Upper lobe of left lung (tissue), 6 donors: ENCODE results near the gene ARPC1B. TPM values are rescaled to one million over a fixed set of nuclear protein-coding genes. Genes with fewer than 3 reads are reported as not detected.

Experiments used
- ATAC-seq, 2 donors: fragments of 200-7000 bp; cut with Tn5 transposase; one replicate each; pipeline ENCODE4 v1.9.1; 2022; ENCODE audit warnings: mild to moderate bottlenecking in 2 of 2, moderate library complexity in 2 of 2; ENCODE audit not compliant: low FRiP score in 2 of 2
- DNase-seq, 2 donors: peaks; one replicate each; pipeline ENCODE4 v3.0.0-alpha.2; 2019 to 2020
- H3K27ac ChIP-seq, 4 donors: fragments of 200-600 bp; sonication (generic); one replicate each; pipeline ENCODE4 v1.5.1; 2016 to 2019
- H3K27me3 ChIP-seq, 4 donors: fragments of 200-600 bp; sonication (generic); one replicate each; pipeline ENCODE4 v1.5.1; 2017 to 2019
- H3K36me3 ChIP-seq, 4 donors: fragments of 200-600 bp; sonication (generic); one replicate each; pipeline ENCODE4 v1.5.1; 2016 to 2019
- H3K4me1 ChIP-seq, 4 donors: fragments of 200-600 bp; sonication (generic); one replicate each; pipeline ENCODE4 v1.5.1; 2018 to 2019
- H3K4me3 ChIP-seq, 4 donors: fragments of 200-600 bp; sonication (generic); one replicate each; pipeline ENCODE4 v1.5.1; 2017 to 2019; ENCODE audit warnings: mild to moderate bottlenecking in 2 of 4, moderate library complexity in 1 of 4
- H3K9me3 ChIP-seq, 4 donors: fragments of 200-600 bp; sonication (generic); one replicate each; pipeline ENCODE4 v1.5.1; 2018 to 2019
- CTCF ChIP-seq, 6 experiments: fragments of 450-650 bp in 4 of 6; fragments of 200-600 bp in 2 of 6; sonication (generic) in 2 of 6; IDR thresholded peaks; one replicate each; pipeline ENCODE4 v1.5.1; 2016 to 2019; ENCODE audit warnings: antibody characterized with exemption in 6 of 6
- EP300 ChIP-seq, 4 donors: sonication (generic); formaldehyde crosslinking; IDR thresholded peaks; one replicate each; pipeline ENCODE4 v1.5.1; 2017; ENCODE audit warnings: antibody characterized with exemption in 4 of 4, control low read depth in 2 of 4
- POLR2A ChIP-seq, 4 donors: fragments of 450-650 bp; IDR thresholded peaks; one replicate each; pipeline ENCODE4 v1.5.1; 2016 to 2017; ENCODE audit warnings: antibody characterized with exemption in 4 of 4, mild to moderate bottlenecking in 2 of 4
- POLR2AphosphoS5 ChIP-seq, 2 donors: sonication (generic); formaldehyde crosslinking; IDR thresholded peaks; one replicate each; pipeline ENCODE4 v1.5.1; 2017; ENCODE audit warnings: antibody characterized with exemption in 2 of 2
- WGBS, 2 donors: methylation state at CpG; one replicate each; pipeline ENCODE4 v1.1.5; 2017 to 2018; 5-methylcytosine and 5-hydroxymethylcytosine counted together
- total RNA-seq, 6 donors: library from RNA; depleted of rRNA in 4 of 6; stranded (reverse); fragments of >200 nt in 4 of 6; gene quantifications; one replicate each; pipeline versions ENCODE4 v1.1.0 to v1.2.1, GENCODE V29; 2016 to 2021
- donor health status: DM: no; HTN: no; CAD: no; lungs with moderate emphysema.
- donor health status: DM: no; HTN: yes; CAD: no; lungs with severe emphysema.

ARPC1B gene
- total RNA-seq, 6 donors from 2014 or later: 186 to 387 (median 304) TPM

- WGBS, 2 donors: 0 to 1% methylated on average over 18 to 75 of the region's 89 CpGs
- no peak for TF ChIP-seq EP300 (IDR thresholded peaks at IDR 0.05)
- TF ChIP-seq POLR2A (IDR thresholded peaks at IDR 0.05): peak in 3 of 4 donors; percentile 23 to 75 (median 26)
- peak in 1 of 6 experiments; percentile 21 for TF ChIP-seq CTCF (IDR thresholded peaks at IDR 0.05)
- peak; percentile 11 to 86 for TF ChIP-seq POLR2AphosphoS5 (IDR thresholded peaks at IDR 0.05)
- Histone ChIP-seq H3K36me3 (peaks cover 0 to 23% (median 13%) of the 10 kb centered on the region in 4 donors), H3K4me3 (peak within 1 kb of the TSS; percentile 90 to 100 (median 96)), H3K27me3 (no peaks in the 10 kb centered on the region), H3K4me1 (peaks cover 23 to 39% (median 29%) of the 10 kb centered on the region in 4 donors), H3K9me3 (no peaks in the 10 kb centered on the region), H3K27ac (peak within 1 kb of the TSS; percentile 77 to 94 (median 88))
- DNase-seq (peak; percentile 96 to 98), ATAC-seq (peak; percentile 96 to 98)
Measured at GRCh38 chr7:99438573-99439480, 64.3 kb downstream of the ARPC1B start, which contains the start of the genes CPSF4 and PTCD1. Gene CPSF4 (plus strand): TSS chr7:99438943. CDS start chr7:99439083, 140 bp downstream. Gene PTCD1 (minus strand): TSS chr7:99438798. CDS start chr7:99435242, 3,556 bp downstream.

- WGBS, 2 donors: 74 to 84% methylated on average over 8 to 9 of the region's 9 CpGs
- Histone ChIP-seq H3K4me1 (peaks cover 23 to 39% (median 29%) of the 10 kb centered on the region in 4 donors), H3K27me3 (no peaks in the 10 kb centered on the region), H3K4me3 (peak overlapping the region in 2 of 4 donors; percentile 90 to 98), H3K36me3 (peaks cover 0 to 24% (median 9%) of the 10 kb centered on the region in 4 donors), H3K9me3 (no peaks in the 10 kb centered on the region), H3K27ac (no peak overlapping the region)
- ATAC-seq: no peak
- TF ChIP-seq CTCF (IDR thresholded peaks at IDR 0.05): no peak
- no peak for TF ChIP-seq POLR2A (IDR thresholded peaks at IDR 0.05)
- TF ChIP-seq POLR2AphosphoS5 (IDR thresholded peaks at IDR 0.05): no peak
- no peak for TF ChIP-seq EP300 (IDR thresholded peaks at IDR 0.05)
- no peak for DNase-seq
Measured at GRCh38 chr7:99440195-99440594, 65.7 kb downstream of the ARPC1B start.

Other genes with a start within 250 kb of the ARPC1B start
- gene SMURF1, start 230.6 kb upstream of the ARPC1B start, total RNA-seq: 10 to 100 TPM; 33.0 to 54.4 (median 45.9) TPM
- gene KPNA7, start 166.6 kb upstream of the ARPC1B start, total RNA-seq: 1 to 10 TPM in 1 of 6 donors, under 1 TPM in 3, not detected in 2; 0.27 to 1.0 (median 0.55) TPM
- gene MYH16, start 101.9 kb upstream of the ARPC1B start, total RNA-seq: under 1 TPM in 1 of 6 donors, not detected in 5; 0.17 TPM
- gene ARPC1A, start 48.8 kb upstream of the ARPC1B start, total RNA-seq: 100 to 1,000 TPM in 5 of 6 donors, 10 to 100 TPM in 1; 81.7 to 129 (median 122) TPM
- 10 to 100 TPM; 31.4 to 76.0 (median 67.4) TPM for gene PDAP1, start 33.9 kb downstream of the ARPC1B start, total RNA-seq
- gene BUD31, start 34.2 kb downstream of the ARPC1B start, total RNA-seq: 10 to 100 TPM; 48.8 to 85.7 (median 63.8) TPM
- gene PTCD1, start 64.1 kb downstream of the ARPC1B start, total RNA-seq: 10 to 100 TPM in 1 of 6 donors, 1 to 10 TPM in 5; 6.3 to 13.4 (median 7.6) TPM
- 10 to 100 TPM; 23.0 to 49.2 (median 33.1) TPM for gene CPSF4, start 64.2 kb downstream of the ARPC1B start, total RNA-seq
- gene ATP5MF, start 91.4 kb downstream of the ARPC1B start, total RNA-seq: 100 to 1,000 TPM in 5 of 6 donors, 10 to 100 TPM in 1; 54.5 to 599 (median 193) TPM
- 10 to 100 TPM in 2 of 6 donors, 1 to 10 TPM in 4; 8.3 to 28.3 (median 9.3) TPM for gene ZNF789, start 98.2 kb downstream of the ARPC1B start, total RNA-seq
- 100 to 1,000 TPM in 1 of 6 donors, 10 to 100 TPM in 5; 29.0 to 186 (median 34.8) TPM for gene ZNF394, start 125.6 kb downstream of the ARPC1B start, total RNA-seq
- gene ZKSCAN5, start 129.9 kb downstream of the ARPC1B start, total RNA-seq: 10 to 100 TPM in 1 of 6 donors, 1 to 10 TPM in 5; 3.8 to 12.6 (median 7.6) TPM
- 1 to 10 TPM; 1.7 to 9.9 (median 5.1) TPM for gene FAM200A, start 177.4 kb downstream of the ARPC1B start, total RNA-seq
- gene ZNF655, start 183.9 kb downstream of the ARPC1B start, total RNA-seq: 100 to 1,000 TPM in 4 of 6 donors, 10 to 100 TPM in 2; 57.3 to 202 (median 137) TPM
- gene TMEM225B, start 223.5 kb downstream of the ARPC1B start, total RNA-seq: 1 to 10 TPM in 2 of 6 donors, under 1 TPM in 3, not detected in 1; 0.59 to 3.1 (median 0.91) TPM
- 10 to 100 TPM; 16.4 to 54.5 (median 18.2) TPM for gene ZSCAN25, start 242.2 kb downstream of the ARPC1B start, total RNA-seq